ENCODE measurements around the gene PCDH9. TPM values are rescaled to one million over a fixed set of nuclear protein-coding genes. Genes with fewer than 3 reads are reported as not detected.

PCDH9 gene
- total and polyA plus RNA-seq, 2 experiments from 2014 or later = 0.31 to 0.52 TPM

- H3K4me2 ChIP-seq = no peak overlapping the region
- peaks cover 9% of the 10 kb centered on the region for H3K4me1 ChIP-seq (ENCODE audit: insufficient read depth)
- no peak overlapping the region for H2AFZ ChIP-seq
- no peak overlapping the region for H3K4me3 Mint-ChIP-seq
- H3K4me1 Mint-ChIP-seq = peaks cover 8% of the 10 kb centered on the region; the same call in 2 of the 3 replicates
- H3K27me3 Mint-ChIP-seq (ENCODE audit: insufficient read depth, low read depth, poor library complexity) = no peaks in the 10 kb centered on the region
- no peak for TF ChIP-seq ZNF462 (CRISPR knock-in tag; IDR thresholded peaks at IDR 0.05)
- TF ChIP-seq ZNF331 (CRISPR knock-in tag; IDR thresholded peaks at IDR 0.05; ENCODE audit: low read depth) = no peak
- TF ChIP-seq, protein P1, sequence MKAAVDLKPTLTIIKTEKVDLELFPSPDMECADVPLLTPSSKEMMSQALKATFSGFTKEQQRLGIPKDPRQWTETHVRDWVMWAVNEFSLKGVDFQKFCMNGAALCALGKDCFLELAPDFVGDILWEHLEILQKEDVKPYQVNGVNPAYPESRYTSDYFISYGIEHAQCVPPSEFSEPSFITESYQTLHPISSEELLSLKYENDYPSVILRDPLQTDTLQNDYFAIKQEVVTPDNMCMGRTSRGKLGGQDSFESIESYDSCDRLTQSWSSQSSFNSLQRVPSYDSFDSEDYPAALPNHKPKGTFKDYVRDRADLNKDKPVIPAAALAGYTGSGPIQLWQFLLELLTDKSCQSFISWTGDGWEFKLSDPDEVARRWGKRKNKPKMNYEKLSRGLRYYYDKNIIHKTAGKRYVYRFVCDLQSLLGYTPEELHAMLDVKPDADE (IDR thresholded peaks at IDR 0.05) = no peak
- no peaks in the 10 kb centered on the region for H3F3A ChIP-seq (replicated peaks; ENCODE audit: low read depth)
- no peak overlapping the region for H3K4me3 ChIP-seq
- no peaks in the 10 kb centered on the region for H3K9me3 Mint-ChIP-seq
- H3K79me2 ChIP-seq (replicated peaks; ENCODE audit: insufficient read depth) = no peaks in the 10 kb centered on the region
- H3K36me3 ChIP-seq (ENCODE audit: insufficient read depth) = no peaks in the 10 kb centered on the region
- ATAC-seq (no peak), DNase-seq (ENCODE audit: low spot score) (no peak)
- no peaks in the 10 kb centered on the region for H3K36me3 Mint-ChIP-seq (ENCODE audit: low read depth)
- no peaks in the 10 kb centered on the region for H3K9me2 ChIP-seq (ENCODE audit: insufficient read depth)
- H4K20me1 ChIP-seq (replicated peaks; ENCODE audit: insufficient read depth) = no peaks in the 10 kb centered on the region
- H3K27ac Mint-ChIP-seq = no peak overlapping the region
- H3K27me3 ChIP-seq (ENCODE audit: insufficient read depth) = no peaks in the 10 kb centered on the region
- no peak overlapping the region for H3K27ac ChIP-seq (ENCODE audit: low read depth)
These were observed 341.4 kb downstream of the PCDH9 start for GRCh38 chr13:66888698-66889097.

DNA sequence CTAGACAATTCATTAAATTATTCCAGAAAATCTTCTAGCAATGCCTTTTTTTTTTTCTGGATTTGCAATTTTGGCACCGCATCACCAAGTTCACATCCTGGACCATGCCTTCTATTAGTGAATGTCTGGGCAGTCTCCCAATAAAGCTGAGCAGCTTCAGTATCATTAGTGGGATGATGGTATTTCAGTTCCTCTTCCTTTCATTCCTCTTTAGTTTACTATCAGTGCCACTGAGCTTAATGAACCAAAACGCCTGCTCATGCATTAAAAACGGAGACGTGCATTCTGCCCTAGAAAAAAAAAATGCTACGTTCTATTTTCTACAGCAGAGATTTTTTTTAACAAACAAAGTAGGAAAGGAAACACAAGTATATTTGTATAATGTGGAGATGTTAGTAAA, 343.0 kb downstream of the PCDH9 start:
- H3K9me3 Mint-ChIP-seq = no peaks in the 10 kb centered on the region; the same call in 2 of the 3 replicates
- H4K20me1 ChIP-seq (replicated peaks; ENCODE audit: insufficient read depth) = no peaks in the 10 kb centered on the region
- no peak overlapping the region for H3K4me3 Mint-ChIP-seq
- DNase-seq (ENCODE audit: low spot score) (no peak), ATAC-seq (no peak)
- no peaks in the 10 kb centered on the region for H3K9me2 ChIP-seq (ENCODE audit: insufficient read depth)
- no peak for TF ChIP-seq NANOG (IDR thresholded peaks at IDR 0.05; ENCODE audit: borderline replicate concordance)
- H3K27ac Mint-ChIP-seq = no peak overlapping the region
- no peak overlapping the region for H3K4me3 ChIP-seq
- H3K27me3 Mint-ChIP-seq (ENCODE audit: insufficient read depth, low read depth, poor library complexity) = no peaks in the 10 kb centered on the region
- H3K36me3 ChIP-seq (ENCODE audit: insufficient read depth) = no peaks in the 10 kb centered on the region
- no peak overlapping the region for H3K27ac ChIP-seq (ENCODE audit: low read depth)
- no peaks in the 10 kb centered on the region for H3K79me2 ChIP-seq (replicated peaks; ENCODE audit: insufficient read depth)
- peaks cover 8% of the 10 kb centered on the region; the same call in 2 of the 3 replicates for H3K4me1 Mint-ChIP-seq
- no peak overlapping the region for H3K4me2 ChIP-seq
- H3K4me1 ChIP-seq (ENCODE audit: insufficient read depth) = peaks cover 9% of the 10 kb centered on the region
- H3K27me3 ChIP-seq (ENCODE audit: insufficient read depth) = no peaks in the 10 kb centered on the region
- no peak overlapping the region for H2AFZ ChIP-seq
- H3K36me3 Mint-ChIP-seq (ENCODE audit: low read depth) = no peaks in the 10 kb centered on the region
- no peaks in the 10 kb centered on the region for H3F3A ChIP-seq (replicated peaks; ENCODE audit: low read depth)

Measured in GM23338 (cell line).